Nephron progenitor cell (in vitro differentiated cells): ENCODE data around the gene TM4SF20.
"Not testable (repeated sequence)": the region's sequence is repeated elsewhere in the genome, so short reads cannot be mapped to it uniquely, and the experiment has no call there.

ENCODE experiments used
- DNase-seq: peaks from one replicate; pipeline ENCODE4 v3.0.0; 2021
- H3K27ac Mint-ChIP-seq: 2 replicates; pipeline ENCODE4 v1.8.0; 2021; ENCODE audit warnings: mild to moderate bottlenecking, moderate library complexity, mixed read lengths
- H3K27me3 Mint-ChIP-seq: 2 replicates; pipeline ENCODE4 v1.8.0; 2021; ENCODE audit warnings: mild to moderate bottlenecking, low read depth, mixed read lengths; ENCODE audit not compliant: poor library complexity
- H3K36me3 Mint-ChIP-seq: 2 replicates; pipeline ENCODE4 v1.8.0; 2021; ENCODE audit warnings: low read depth, mixed read lengths
- H3K4me1 Mint-ChIP-seq: 2 replicates; pipeline ENCODE4 v1.8.0; 2021; ENCODE audit warnings: mixed read lengths
- H3K4me3 Mint-ChIP-seq: 2 replicates; pipeline ENCODE4 v1.8.0; 2021; ENCODE audit warnings: mild to moderate bottlenecking, moderate library complexity, mixed read lengths
- H3K9me3 Mint-ChIP-seq: 2 replicates; pipeline ENCODE4 v1.8.0; 2021; ENCODE audit warnings: mild to moderate bottlenecking, moderate library complexity, mixed read lengths
- CTCF ChIP-seq: fragments of 200-600 bp; sonication (generic); IDR thresholded peaks from 2 replicates; pipeline ENCODE4 v1.5.0; 2021; ENCODE audit warnings: antibody characterized with exemption

TM4SF20 gene

DNA sequence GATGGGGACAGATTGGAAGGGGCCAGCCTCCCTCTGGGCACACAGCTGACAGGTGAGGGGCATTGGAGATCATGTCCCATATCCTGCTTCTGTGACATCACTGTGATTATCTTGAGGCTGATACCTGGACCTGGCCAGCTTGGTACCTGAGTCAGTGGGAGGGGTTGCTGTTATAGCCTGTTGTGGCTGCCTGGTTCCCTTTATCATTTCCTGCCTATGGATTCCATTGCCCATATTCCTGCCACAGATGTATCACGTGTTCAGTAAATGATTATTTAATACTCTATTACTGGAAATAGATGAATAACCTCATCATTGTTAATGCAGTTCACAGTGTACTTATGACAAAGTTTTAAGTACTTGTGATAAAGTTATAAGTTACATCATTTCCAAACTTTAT, 16.4 kb upstream of the TM4SF20 start:
- Mint-ChIP-seq H3K27me3 (peaks cover 7% of the 10 kb centered on the region), H3K4me1 (peaks cover 4% of the 10 kb centered on the region), H3K27ac (no peak overlapping the region), H3K9me3 (no peaks in the 10 kb centered on the region), H3K4me3 (no peak overlapping the region), H3K36me3 (no peaks in the 10 kb centered on the region)
- TF ChIP-seq CTCF, result no peak
- no peak for DNase-seq

DNA sequence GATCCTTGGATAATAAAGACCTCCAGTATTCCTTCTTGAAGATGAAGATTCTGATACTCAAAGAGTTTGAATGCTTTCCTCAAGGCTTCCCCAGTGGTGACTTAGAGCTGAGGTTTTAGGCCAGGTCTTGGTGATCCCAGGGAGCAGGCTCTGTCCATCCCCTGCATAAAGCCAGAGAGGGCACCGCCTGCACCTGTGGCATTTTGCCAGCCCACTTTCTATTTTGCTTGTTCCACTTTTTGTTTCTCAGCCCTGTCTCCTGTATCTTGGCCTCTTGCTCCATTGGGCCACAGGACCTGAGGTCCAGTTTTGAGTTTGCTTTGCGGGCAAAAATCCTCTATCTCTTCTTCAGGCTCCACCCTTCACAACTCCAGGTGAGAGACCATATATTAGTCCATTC, 15.3 kb upstream of the TM4SF20 start:
- H3K4me1 Mint-ChIP-seq, result peaks cover 5% of the 10 kb centered on the region
- TF ChIP-seq CTCF, result no peak

DNA sequence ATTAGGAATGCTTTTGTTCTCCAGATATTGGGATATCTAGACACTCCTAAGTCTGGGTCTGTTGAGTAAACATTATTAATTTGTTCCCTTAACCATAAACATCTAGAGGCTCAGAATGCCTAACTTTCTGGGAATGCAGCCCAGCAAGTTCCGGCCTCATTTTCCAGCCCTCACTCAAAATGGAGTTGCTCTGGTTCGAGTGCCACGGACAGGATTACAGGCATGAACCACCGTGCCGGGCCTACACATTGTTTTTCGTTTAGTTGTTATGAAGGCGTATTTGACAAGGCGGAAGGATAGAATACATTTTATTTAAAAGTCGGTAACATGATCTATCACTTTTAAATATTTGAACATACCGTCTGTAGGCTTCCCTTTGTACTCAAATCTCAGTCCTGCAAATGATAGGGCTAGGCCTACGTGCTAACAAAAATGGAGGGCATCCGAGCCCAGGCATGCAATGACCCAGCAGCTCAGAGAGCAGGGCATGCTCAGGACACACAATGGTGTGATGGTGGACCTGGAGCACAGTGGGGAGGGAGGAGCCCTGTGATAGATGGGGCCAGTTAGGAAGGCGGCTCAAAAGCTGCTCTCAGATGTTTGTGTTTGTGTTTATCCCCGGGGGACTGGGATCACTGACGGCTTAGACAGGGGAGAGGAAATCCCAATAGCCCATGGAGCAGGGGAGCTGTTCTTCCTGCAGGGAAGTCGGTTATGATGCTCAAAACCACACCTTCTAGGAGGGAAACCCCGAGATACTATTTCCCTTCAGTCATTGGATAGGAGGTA, 11.6 kb upstream of the TM4SF20 start:
- H3K36me3 Mint-ChIP-seq, result no peaks in the 10 kb centered on the region
- peaks cover 5% of the 10 kb centered on the region for H3K4me1 Mint-ChIP-seq
- no peak for DNase-seq
- TF ChIP-seq CTCF, result no peak
- H3K27me3 Mint-ChIP-seq, result peaks cover 10% of the 10 kb centered on the region
- H3K27ac Mint-ChIP-seq, result no peak overlapping the region
- H3K4me3 Mint-ChIP-seq, result no peak overlapping the region
- no peaks in the 10 kb centered on the region for H3K9me3 Mint-ChIP-seq

More for the DNA sequence above, 15.3 kb upstream of the TM4SF20 start:
- Mint-ChIP-seq H3K27ac (no peak overlapping the region), H3K36me3 (no peaks in the 10 kb centered on the region), H3K9me3 (no peaks in the 10 kb centered on the region), H3K27me3 (peaks cover 7% of the 10 kb centered on the region), H3K4me3 (no peak overlapping the region)
- no peak for DNase-seq

DNA sequence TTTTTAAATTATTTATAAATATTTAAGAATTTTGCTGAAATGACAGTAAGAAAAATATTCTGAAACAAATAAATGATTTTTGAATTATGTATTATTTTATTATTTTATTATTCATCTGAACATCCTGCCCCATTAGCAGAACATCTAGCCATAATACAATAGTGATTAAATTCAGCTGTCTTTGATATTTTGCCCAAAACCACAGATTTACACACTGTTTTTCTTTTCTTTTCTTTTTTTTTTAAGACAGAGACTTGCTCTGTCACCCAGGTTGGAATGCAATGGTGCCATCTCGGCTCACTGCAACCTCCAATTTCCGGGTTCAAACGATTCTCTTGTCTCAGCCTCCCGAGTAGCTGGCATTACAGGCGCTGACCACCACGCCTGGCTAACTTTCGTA, 10.6 kb upstream of the TM4SF20 start:
- H3K4me3 Mint-ChIP-seq, result no peak overlapping the region
- H3K9me3 Mint-ChIP-seq, result no peaks in the 10 kb centered on the region
- no peak for DNase-seq
- no peak overlapping the region for H3K27ac Mint-ChIP-seq
- H3K27me3 Mint-ChIP-seq, result peaks cover 15% of the 10 kb centered on the region
- no peaks in the 10 kb centered on the region for H3K36me3 Mint-ChIP-seq
- peaks cover 5% of the 10 kb centered on the region for H3K4me1 Mint-ChIP-seq
- TF ChIP-seq CTCF, result no peak

DNA sequence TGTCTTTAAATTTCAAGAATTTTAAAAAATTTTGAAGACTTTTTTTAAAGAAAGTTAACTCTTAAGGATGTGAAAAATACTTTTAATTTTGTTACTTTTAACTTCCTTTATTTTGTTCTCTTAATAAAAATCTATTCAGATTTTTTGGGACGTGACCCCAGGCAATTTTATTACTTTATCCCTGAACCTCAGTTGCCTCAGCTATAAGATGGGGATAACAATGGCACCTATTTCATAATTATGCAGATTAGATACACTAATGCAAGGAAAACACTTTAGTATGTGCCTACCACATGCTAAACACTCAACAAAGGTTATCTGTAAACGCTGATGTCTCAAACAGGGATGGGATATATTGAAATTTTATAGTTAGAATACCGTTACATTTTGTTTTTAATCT, 10.1 kb upstream of the TM4SF20 start:
- H3K27ac Mint-ChIP-seq, result no peak overlapping the region
- no peak overlapping the region for H3K4me3 Mint-ChIP-seq
- DNase-seq, result no peak
- H3K4me1 Mint-ChIP-seq, result peaks cover 5% of the 10 kb centered on the region
- H3K27me3 Mint-ChIP-seq, result peaks cover 15% of the 10 kb centered on the region
- no peak for TF ChIP-seq CTCF
- no peaks in the 10 kb centered on the region for H3K36me3 Mint-ChIP-seq
- H3K9me3 Mint-ChIP-seq, result no peaks in the 10 kb centered on the region

DNA sequence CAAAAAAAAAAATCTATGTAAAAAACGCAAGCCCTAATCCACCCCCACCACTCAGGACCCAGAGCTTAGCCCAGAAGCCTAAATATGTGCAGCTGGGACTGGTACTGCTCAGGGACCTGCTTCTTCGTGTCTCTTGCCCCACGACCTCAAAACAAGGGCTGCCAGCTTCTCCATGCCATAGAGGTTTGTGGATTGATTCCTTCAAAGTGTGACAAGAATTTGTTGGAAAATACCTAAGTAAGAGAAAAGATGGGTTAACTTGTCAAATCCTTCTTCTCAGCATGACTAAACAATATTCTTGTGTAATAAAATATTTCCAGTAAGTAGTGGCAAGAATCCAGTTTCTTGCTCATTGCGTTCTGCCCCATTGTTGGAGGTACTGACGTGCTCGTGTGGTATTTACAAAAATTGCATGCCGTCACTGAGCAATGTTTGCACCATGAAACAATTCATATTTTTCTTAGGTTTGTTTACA, 9.5 kb upstream of the TM4SF20 start:
- no peak for DNase-seq
- Mint-ChIP-seq H3K4me3 (no peak overlapping the region), H3K4me1 (peaks cover 5% of the 10 kb centered on the region), H3K27ac (no peak overlapping the region), H3K27me3 (peaks cover 19% of the 10 kb centered on the region), H3K9me3 (no peaks in the 10 kb centered on the region), H3K36me3 (no peaks in the 10 kb centered on the region)
- TF ChIP-seq CTCF, result no peak

DNA sequence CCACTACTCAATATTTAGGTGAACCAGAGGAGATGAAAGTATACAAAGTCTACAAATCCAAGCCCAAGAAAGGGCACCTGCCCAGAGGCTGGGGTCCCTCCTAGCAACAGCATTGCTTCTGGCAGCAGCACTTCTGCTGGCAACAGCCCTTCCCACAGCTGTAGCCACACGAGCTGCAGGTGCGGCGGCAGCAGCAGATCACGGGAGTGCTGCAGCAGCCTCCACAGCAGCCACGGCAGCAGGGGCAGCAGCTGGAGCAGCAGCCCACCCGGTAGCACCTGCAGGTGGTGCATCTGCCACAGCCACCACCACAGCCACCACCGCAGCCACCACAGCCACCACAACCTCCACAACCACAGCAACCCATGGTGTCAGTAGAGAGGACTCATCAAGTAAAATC, 8.5 kb upstream of the TM4SF20 start, which contains the start of gene SCYGR1:
Gene SCYGR1 (minus strand): TSS at position 367 of the 400 bp plus-strand sequence. CDS start 0 bp downstream, at position 367.
- DNase-seq, H3K36me3 Mint-ChIP-seq, H3K4me3 Mint-ChIP-seq, H3K9me3 Mint-ChIP-seq, H3K27ac Mint-ChIP-seq, H3K4me1 Mint-ChIP-seq: not testable (repeated sequence)
- H3K27me3 Mint-ChIP-seq, result peaks cover 19% of the 10 kb centered on the region
